ENCODE measurements around the gene TGOLN2.

The TGOLN2 gene

GRCh38 chr2:85309699-85310321, 18.0 kb downstream of the TGOLN2 start:
- DNase-seq = peak in 2 of 56 donors; percentile 29 to 30

GRCh38 chr2:85308896-85309555, 18.8 kb downstream of the TGOLN2 start:
- DNase-seq = peak in 35 of 56 donors; percentile 13 to 94 (median 40)

- no peak for DNase-seq
These were observed 19.6 kb downstream of the TGOLN2 start for GRCh38 chr2:85308201-85308600.

- no peak for DNase-seq
These were observed 20.3 kb downstream of the TGOLN2 start for GRCh38 chr2:85307527-85307897.

- no peak for DNase-seq
These were observed 23.8 kb downstream of the TGOLN2 start for GRCh38 chr2:85303780-85304531.

- DNase-seq = peak in 13 of 56 donors; percentile 4 to 63 (median 23)
These were observed 25.7 kb downstream of the TGOLN2 start for GRCh38 chr2:85302121-85302520.

GRCh38 chr2:85291425-85292023, 36.3 kb downstream of the TGOLN2 start:
- no peak for DNase-seq

GRCh38 chr2:85288244-85288725, 39.5 kb downstream of the TGOLN2 start:
- DNase-seq = no peak

- DNase-seq = no peak
These were observed 40.1 kb downstream of the TGOLN2 start for GRCh38 chr2:85287721-85288120.

- no peak for DNase-seq
These were observed 40.9 kb downstream of the TGOLN2 start for GRCh38 chr2:85286918-85287317.

- no peak for DNase-seq
These were observed 44.1 kb downstream of the TGOLN2 start for GRCh38 chr2:85283641-85284040.

GRCh38 chr2:85282914-85283313, 44.9 kb downstream of the TGOLN2 start:
- no peak for DNase-seq

GRCh38 chr2:85281553-85281952, 46.2 kb downstream of the TGOLN2 start:
- no peak for DNase-seq

GRCh38 chr2:85278361-85278760, 49.4 kb downstream of the TGOLN2 start:
- DNase-seq = no peak

- DNase-seq = no peak
These were observed 50.2 kb downstream of the TGOLN2 start for GRCh38 chr2:85277416-85278158.

- DNase-seq = no peak
These were observed 51.1 kb downstream of the TGOLN2 start for GRCh38 chr2:85276571-85277118.

- DNase-seq = no peak
These were observed 51.7 kb downstream of the TGOLN2 start for GRCh38 chr2:85275984-85276540.

GRCh38 chr2:85273738-85274731, 53.8 kb downstream of the TGOLN2 start:
- DNase-seq = peak in 2 of 56 donors; percentile 6 to 24

- DNase-seq = no peak
These were observed 55.4 kb downstream of the TGOLN2 start for GRCh38 chr2:85272357-85272756.

Measured in amygdala (tissue), 56 donors.